ENCODE measurements around the gene ALPK3.

GRCh38 chr15:84876269-84876668 lies 59.1 kb downstream of the ALPK3 start:
- TF ChIP-seq CTCF (optimal IDR thresholded peaks at IDR 0.05 in 1 of 3, IDR thresholded peaks at IDR 0.05 in 1 of 3, conservative IDR thresholded peaks at IDR 0.05 in 1 of 3; ENCODE audit: extremely low read depth in 1 of 3, insufficient read depth in 2 of 3, low read length in 3 of 3), result no peak
- no peak for TF ChIP-seq EZH2 (IDR thresholded peaks at IDR 0.05; ENCODE audit: low read length)
